IPS-15b (cell line): ENCODE results near the gene EFCAB11.

ENCODE experiments used
- H3K27me3 ChIP-seq: one replicate; pipeline ENCODE4 v1.6.1; 2013; ENCODE audit warnings: low read length; ENCODE audit not compliant: control insufficient read depth, insufficient read depth
- H3K36me3 ChIP-seq: one replicate; pipeline ENCODE4 v1.6.1; 2013; ENCODE audit warnings: low read length; ENCODE audit not compliant: control insufficient read depth, insufficient read depth
- H3K4me1 ChIP-seq: one replicate; pipeline ENCODE4 v1.6.1; 2013; ENCODE audit warnings: mild to moderate bottlenecking, low read length; ENCODE audit not compliant: control insufficient read depth, insufficient read depth
- H3K4me3 ChIP-seq: one replicate; pipeline ENCODE4 v1.5.1; 2013; ENCODE audit warnings: low read depth, low read length
- H3K9ac ChIP-seq: one replicate; pipeline ENCODE4 v1.6.1; 2013; ENCODE audit warnings: low read depth, mild to moderate bottlenecking, low read length
- H3K9me3 ChIP-seq: one replicate; pipeline ENCODE4 v1.6.1; 2013; ENCODE audit warnings: mild to moderate bottlenecking, low read length; ENCODE audit not compliant: control insufficient read depth, insufficient read depth

EFCAB11 gene

GRCh38 chr14:89828471-89829165, 125.9 kb downstream of the EFCAB11 start:
- H3K9me3 ChIP-seq: no peaks in the 10 kb centered on the region
- H3K9ac ChIP-seq: no peak overlapping the region
- H3K4me1 ChIP-seq: no peaks in the 10 kb centered on the region
- H3K4me3 ChIP-seq: no peak overlapping the region
- no peaks in the 10 kb centered on the region for H3K36me3 ChIP-seq
- H3K27me3 ChIP-seq: no peaks in the 10 kb centered on the region

- Histone ChIP-seq H3K4me1 (no peaks in the 10 kb centered on the region), H3K4me3 (no peak overlapping the region), H3K9ac (no peak overlapping the region), H3K9me3 (no peaks in the 10 kb centered on the region), H3K36me3 (no peaks in the 10 kb centered on the region), H3K27me3 (no peaks in the 10 kb centered on the region)
Observed at GRCh38 chr14:89827265-89827664, 127.3 kb downstream of the EFCAB11 start.

- H3K9ac ChIP-seq: no peak overlapping the region
- H3K4me3 ChIP-seq: no peak overlapping the region
- H3K9me3 ChIP-seq: no peaks in the 10 kb centered on the region
- H3K36me3 ChIP-seq: no peaks in the 10 kb centered on the region
- no peaks in the 10 kb centered on the region for H3K4me1 ChIP-seq
- no peaks in the 10 kb centered on the region for H3K27me3 ChIP-seq
Observed at GRCh38 chr14:89826596-89826995, 127.9 kb downstream of the EFCAB11 start.

DNA sequence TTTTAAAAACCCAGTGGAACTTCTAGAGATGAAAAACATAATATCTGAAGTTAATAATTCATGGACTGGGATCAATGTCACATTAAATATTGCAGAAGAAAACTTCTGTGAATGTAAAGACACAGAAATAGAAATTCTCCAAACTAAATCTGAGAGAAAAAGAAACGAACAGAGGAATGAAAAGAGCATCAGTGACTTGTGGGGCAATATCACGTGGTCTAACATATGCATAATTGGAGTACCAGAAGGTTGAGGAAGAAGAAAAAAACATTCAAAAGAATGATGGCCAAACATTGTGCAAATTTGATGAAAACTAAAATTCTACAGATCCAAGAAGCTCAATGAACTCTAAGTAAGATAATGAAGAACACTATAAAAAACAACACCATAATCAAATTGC, 130.8 kb downstream of the EFCAB11 start:
- no peaks in the 10 kb centered on the region for H3K36me3 ChIP-seq
- no peak overlapping the region for H3K4me3 ChIP-seq
- no peaks in the 10 kb centered on the region for H3K4me1 ChIP-seq
- H3K9ac ChIP-seq: no peak overlapping the region
- no peaks in the 10 kb centered on the region for H3K27me3 ChIP-seq
- no peaks in the 10 kb centered on the region for H3K9me3 ChIP-seq

GRCh38 chr14:89814126-89814525, 140.4 kb downstream of the EFCAB11 start:
- H3K4me1 ChIP-seq: no peaks in the 10 kb centered on the region
- no peak overlapping the region for H3K4me3 ChIP-seq
- no peaks in the 10 kb centered on the region for H3K27me3 ChIP-seq
- no peak overlapping the region for H3K9ac ChIP-seq
- no peaks in the 10 kb centered on the region for H3K36me3 ChIP-seq
- H3K9me3 ChIP-seq: no peaks in the 10 kb centered on the region

DNA sequence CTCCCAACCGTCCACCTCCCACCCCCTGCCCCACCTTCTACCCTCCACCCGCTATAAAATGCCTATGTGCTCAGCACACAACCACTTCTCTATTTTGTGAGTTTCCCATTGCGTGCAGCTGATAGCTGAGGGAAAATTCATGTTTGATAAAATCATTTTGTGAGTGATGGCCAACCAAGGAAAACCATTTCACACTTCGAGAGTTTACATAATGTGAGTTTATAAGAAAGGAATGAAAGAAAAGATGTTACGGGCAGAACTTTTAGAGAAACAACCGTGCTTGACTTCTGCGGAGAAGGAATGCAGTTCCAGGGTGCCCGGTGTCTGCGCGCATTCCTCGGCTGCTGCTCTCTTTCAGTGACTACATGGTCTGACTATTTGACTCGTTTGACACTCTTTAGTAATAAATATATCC, 140.9 kb downstream of the EFCAB11 start:
- Histone ChIP-seq H3K27me3 (no peaks in the 10 kb centered on the region), H3K4me1 (no peaks in the 10 kb centered on the region), H3K4me3 (no peak overlapping the region), H3K9ac (no peak overlapping the region), H3K36me3 (no peaks in the 10 kb centered on the region), H3K9me3 (no peaks in the 10 kb centered on the region)

GRCh38 chr14:89811954-89812575, 142.5 kb downstream of the EFCAB11 start:
- no peaks in the 10 kb centered on the region for H3K27me3 ChIP-seq
- H3K9ac ChIP-seq: no peak overlapping the region
- no peaks in the 10 kb centered on the region for H3K9me3 ChIP-seq
- H3K4me1 ChIP-seq: no peaks in the 10 kb centered on the region
- no peaks in the 10 kb centered on the region for H3K36me3 ChIP-seq
- H3K4me3 ChIP-seq: no peak overlapping the region

DNA sequence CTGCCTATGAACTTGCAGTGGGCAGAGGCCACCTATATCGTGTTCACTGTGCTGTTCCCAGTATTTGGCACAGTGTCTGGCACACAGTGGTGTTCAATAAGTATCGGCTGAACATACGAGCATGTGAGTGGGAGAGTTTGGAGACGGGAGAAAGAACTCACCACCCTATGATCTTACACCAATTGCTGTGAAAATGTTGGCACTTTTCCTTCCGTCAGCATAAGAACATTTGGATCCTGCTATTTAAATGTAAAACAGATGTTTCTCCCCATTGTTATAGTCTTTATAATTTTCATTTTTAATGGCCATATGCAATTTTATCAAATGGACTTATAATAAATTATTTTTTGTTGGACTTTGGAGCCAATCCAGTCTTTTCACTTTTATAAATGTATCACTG, 144.4 kb downstream of the EFCAB11 start:
- no peaks in the 10 kb centered on the region for H3K4me1 ChIP-seq
- no peaks in the 10 kb centered on the region for H3K9me3 ChIP-seq
- H3K4me3 ChIP-seq: no peak overlapping the region
- no peaks in the 10 kb centered on the region for H3K27me3 ChIP-seq
- H3K9ac ChIP-seq: no peak overlapping the region
- H3K36me3 ChIP-seq: no peaks in the 10 kb centered on the region

DNA sequence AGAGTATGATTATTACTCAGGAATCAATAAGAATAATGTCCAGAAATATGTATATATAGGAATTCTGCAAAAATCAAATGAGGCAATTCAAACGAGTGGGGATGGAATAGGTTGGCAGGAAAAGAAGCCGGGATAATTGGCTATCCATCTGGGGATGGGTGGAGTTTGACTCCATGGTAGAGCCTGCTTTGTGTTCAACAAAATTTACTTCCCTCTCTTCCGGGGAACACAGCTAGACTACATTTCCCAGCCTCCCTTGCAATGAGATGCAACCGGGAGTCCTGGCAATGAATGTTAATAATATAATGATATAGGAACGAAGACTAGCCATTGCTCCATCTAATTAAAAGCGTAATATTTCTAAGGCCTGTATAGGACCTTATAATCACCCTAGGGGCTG, 146.6 kb downstream of the EFCAB11 start:
- Histone ChIP-seq H3K36me3 (no peaks in the 10 kb centered on the region), H3K9ac (no peak overlapping the region), H3K9me3 (no peaks in the 10 kb centered on the region), H3K4me1 (no peaks in the 10 kb centered on the region), H3K27me3 (no peaks in the 10 kb centered on the region), H3K4me3 (no peak overlapping the region)

GRCh38 chr14:89807151-89807550, 147.4 kb downstream of the EFCAB11 start:
- Histone ChIP-seq H3K36me3 (no peaks in the 10 kb centered on the region), H3K9me3 (no peaks in the 10 kb centered on the region), H3K4me3 (no peak overlapping the region), H3K9ac (no peak overlapping the region), H3K27me3 (no peaks in the 10 kb centered on the region), H3K4me1 (no peaks in the 10 kb centered on the region)

DNA sequence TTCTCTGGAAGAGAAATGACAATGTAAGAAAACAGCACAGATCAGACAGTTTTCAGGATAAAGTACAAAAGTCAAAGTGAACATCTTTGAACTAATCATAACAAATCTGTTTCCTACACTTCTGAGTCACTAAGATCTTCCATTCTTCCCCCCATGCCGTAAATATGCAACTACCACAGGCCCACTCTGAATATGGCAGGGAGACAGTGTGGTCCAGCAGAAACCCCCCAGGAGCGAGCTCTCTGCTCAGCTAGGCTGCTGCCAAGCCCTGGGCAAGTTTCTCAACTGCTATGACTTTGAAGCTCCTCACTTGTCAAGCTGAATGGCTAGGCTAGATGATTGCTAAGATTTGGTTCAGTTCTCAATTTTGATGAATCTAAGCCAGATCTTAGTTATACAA, 148.1 kb downstream of the EFCAB11 start:
- Histone ChIP-seq H3K36me3 (no peaks in the 10 kb centered on the region), H3K27me3 (no peaks in the 10 kb centered on the region), H3K4me1 (no peaks in the 10 kb centered on the region), H3K4me3 (no peak overlapping the region), H3K9ac (no peak overlapping the region), H3K9me3 (no peaks in the 10 kb centered on the region)

GRCh38 chr14:89805501-89805900, 149.0 kb downstream of the EFCAB11 start:
- no peak overlapping the region for H3K9ac ChIP-seq
- H3K4me1 ChIP-seq: no peaks in the 10 kb centered on the region
- no peaks in the 10 kb centered on the region for H3K36me3 ChIP-seq
- no peak overlapping the region for H3K4me3 ChIP-seq
- no peaks in the 10 kb centered on the region for H3K9me3 ChIP-seq
- no peaks in the 10 kb centered on the region for H3K27me3 ChIP-seq
